ENCODE results near the gene EEFSEC.

DNA sequence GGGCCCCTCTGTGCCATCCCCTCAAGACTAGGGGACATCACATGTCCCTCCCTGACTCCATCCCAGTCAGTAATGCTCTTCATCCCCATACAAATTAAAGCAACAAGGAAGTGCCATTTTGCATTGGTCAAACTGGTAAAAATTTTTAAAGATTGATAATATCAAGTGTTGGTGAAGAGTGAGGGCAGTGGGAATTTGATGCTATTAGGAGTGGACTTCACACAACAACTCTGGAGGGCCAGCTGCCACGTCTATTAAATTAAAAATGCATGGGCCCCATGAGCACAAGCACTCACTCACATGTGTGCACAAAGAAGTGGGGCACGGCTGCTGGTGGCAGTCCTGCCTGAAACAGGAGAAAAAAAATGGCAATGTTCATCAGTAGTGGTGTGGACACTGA, 265.6 kb downstream of the EEFSEC start:
- TF ChIP-seq CTCF (IDR thresholded peaks at IDR 0.05) (no peak), POLR2A (IDR thresholded peaks at IDR 0.05) (no peak), EP300 (IDR thresholded peaks at IDR 0.05) (no peak)
